Tibial artery (tissue), 4 donors: ENCODE results near the gene PLA2G2D.

Experiments
- DNase-seq, 2 donors: peaks; one replicate each; pipeline ENCODE4 v3.0.0-alpha.2; 2019
- H3K27ac ChIP-seq, 2 donors: fragments of 200-600 bp; sonication (generic) in 1 of 2; 1 replicate in 1 of 2; 2 replicates in 1 of 2; pipeline ENCODE4 v1.5.1; 2018 to 2019; ENCODE audit warnings: mild to moderate bottlenecking in 1 of 2
- H3K27me3 ChIP-seq, 2 donors: fragments of 200-600 bp; sonication (generic) in 1 of 2; one replicate each; pipeline versions ENCODE4 v1.5.1 to v1.6.0; 2016 to 2019
- H3K36me3 ChIP-seq, 3 donors: fragments of 200-600 bp; sonication (generic) in 2 of 3; one replicate each; pipeline ENCODE4 v1.5.1; 2016 to 2019; ENCODE audit warnings: mild to moderate bottlenecking in 2 of 3
- H3K4me1 ChIP-seq, 4 donors: fragments of 200-600 bp; sonication (generic) in 2 of 4; 1 replicate in 3 of 4; 2 replicates in 1 of 4; pipeline ENCODE4 v1.5.1; 2016 to 2019
- H3K4me3 ChIP-seq, 2 donors: fragments of 200-600 bp; sonication (generic) in 1 of 2; 1 replicate in 1 of 2; 2 replicates in 1 of 2; pipeline ENCODE4 v1.5.1; 2018 to 2019; ENCODE audit warnings: mild to moderate bottlenecking in 2 of 2
- H3K9me3 ChIP-seq, 3 donors: fragments of 200-600 bp; sonication (generic) in 1 of 3; one replicate each; pipeline ENCODE4 v1.5.1; 2016 to 2019
- intact Hi-C: fragments of 100-400 bp; cut with DNase I; formaldehyde crosslinking; loops from one replicate; pipeline ENCODE4 v1.15.0; 2023; ENCODE audit warnings: low total_unique reads
- TF ChIP-seq, protein P1 (sequence below), 2 experiments: fragments of 200-600 bp in 1 of 2; fragments of 450-650 bp in 1 of 2; IDR thresholded peaks; one replicate each; pipeline ENCODE4 v1.5.1; 2017 to 2019; ENCODE audit warnings: antibody characterized with exemption in 2 of 2, mild to moderate bottlenecking in 1 of 2, moderate library complexity in 1 of 2

Gene PLA2G2D

DNA sequence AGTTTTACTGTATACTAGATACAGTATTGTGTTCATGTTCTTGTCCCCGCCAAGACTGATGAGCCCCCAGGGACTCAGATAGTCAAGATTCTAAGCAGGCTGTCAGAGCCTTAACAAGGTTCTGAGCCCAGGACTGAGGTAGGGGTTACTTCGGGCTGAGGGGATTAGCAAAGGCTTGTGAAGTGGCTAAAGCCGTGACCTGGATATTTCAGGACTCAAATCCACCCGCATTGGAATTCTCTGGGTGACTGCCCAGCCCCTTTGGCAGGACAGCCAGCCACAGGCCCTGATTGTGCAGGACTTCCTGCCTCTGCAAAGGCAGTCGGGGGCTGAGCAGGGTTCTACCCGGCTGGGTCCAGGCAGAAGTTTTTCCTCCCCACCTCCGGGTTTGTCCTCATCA, 49.5 kb downstream of the PLA2G2D start, which contains the start of gene PLA2G5:
PLA2G5 (plus strand) TSS at position 321 of the 400 bp plus-strand sequence. CDS start 14,637 bp downstream, outside the sequence.
- Histone ChIP-seq H3K4me1 (peaks cover 0 to 28% (median 6%) of the 10 kb centered on the region in 4 donors), H3K9me3 (no peaks in the 10 kb centered on the region), H3K4me3 (peak within 1 kb of the TSS; percentile 44 to 51), H3K27ac (peak within 1 kb of the TSS; percentile 49 to 66), H3K27me3 (no peaks in the 10 kb centered on the region), H3K36me3 (no peaks in the 10 kb centered on the region)
- TF ChIP-seq, protein P1, sequence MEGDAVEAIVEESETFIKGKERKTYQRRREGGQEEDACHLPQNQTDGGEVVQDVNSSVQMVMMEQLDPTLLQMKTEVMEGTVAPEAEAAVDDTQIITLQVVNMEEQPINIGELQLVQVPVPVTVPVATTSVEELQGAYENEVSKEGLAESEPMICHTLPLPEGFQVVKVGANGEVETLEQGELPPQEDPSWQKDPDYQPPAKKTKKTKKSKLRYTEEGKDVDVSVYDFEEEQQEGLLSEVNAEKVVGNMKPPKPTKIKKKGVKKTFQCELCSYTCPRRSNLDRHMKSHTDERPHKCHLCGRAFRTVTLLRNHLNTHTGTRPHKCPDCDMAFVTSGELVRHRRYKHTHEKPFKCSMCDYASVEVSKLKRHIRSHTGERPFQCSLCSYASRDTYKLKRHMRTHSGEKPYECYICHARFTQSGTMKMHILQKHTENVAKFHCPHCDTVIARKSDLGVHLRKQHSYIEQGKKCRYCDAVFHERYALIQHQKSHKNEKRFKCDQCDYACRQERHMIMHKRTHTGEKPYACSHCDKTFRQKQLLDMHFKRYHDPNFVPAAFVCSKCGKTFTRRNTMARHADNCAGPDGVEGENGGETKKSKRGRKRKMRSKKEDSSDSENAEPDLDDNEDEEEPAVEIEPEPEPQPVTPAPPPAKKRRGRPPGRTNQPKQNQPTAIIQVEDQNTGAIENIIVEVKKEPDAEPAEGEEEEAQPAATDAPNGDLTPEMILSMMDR (IDR thresholded peaks at IDR 0.05): no peak
- intact Hi-C loops: no loop called here
- DNase-seq: peak; percentile 65 to 83

DNA sequence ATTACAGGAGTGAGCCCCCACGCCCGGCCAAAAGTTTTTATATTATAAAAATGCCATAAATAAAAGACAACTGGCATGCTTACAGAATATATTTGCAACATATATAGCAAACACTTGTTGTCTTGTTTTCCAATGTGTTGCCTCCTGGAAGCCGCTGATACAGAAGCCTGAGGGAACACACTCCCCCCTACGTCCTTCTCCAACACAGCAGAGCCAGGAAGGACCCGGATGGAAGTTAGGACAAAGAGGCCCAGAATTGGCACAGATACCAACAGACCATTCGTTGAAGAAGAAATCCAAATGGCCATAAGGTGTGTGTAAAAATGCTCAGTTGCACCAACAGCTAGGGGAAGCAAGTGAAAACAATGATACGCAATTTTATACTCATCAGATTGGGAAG, 50.6 kb downstream of the PLA2G2D start:
- Histone ChIP-seq H3K9me3 (no peaks in the 10 kb centered on the region), H3K4me1 (peaks cover 0 to 16% (median 6%) of the 10 kb centered on the region in 4 donors), H3K27me3 (no peaks in the 10 kb centered on the region), H3K27ac (no peak overlapping the region), H3K4me3 (no peak overlapping the region), H3K36me3 (no peaks in the 10 kb centered on the region)
- TF ChIP-seq, protein P1 (IDR thresholded peaks at IDR 0.05): no peak
- intact Hi-C loops: no loop called here
- no peak for DNase-seq

DNA sequence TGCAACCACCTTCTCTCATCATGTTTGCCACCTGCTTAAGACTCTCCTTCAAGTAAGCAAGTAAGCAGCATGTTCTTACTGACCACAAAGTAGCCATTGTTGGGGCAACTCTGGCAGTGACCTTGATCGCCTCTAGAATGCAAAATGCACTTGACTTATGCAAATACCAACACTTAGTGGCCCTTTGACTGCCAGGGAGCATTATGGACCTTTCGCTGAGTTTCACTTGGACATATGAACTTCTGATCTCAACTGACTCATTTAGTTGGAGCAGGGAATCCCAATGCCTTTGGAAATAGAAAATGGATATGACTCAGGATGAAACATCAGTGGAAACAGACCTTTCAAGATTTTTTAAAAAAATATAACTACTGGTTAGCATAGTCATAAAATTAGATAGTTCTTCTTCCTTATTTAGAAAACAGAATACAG, 55.5 kb downstream of the PLA2G2D start:
- TF ChIP-seq, protein P1 (IDR thresholded peaks at IDR 0.05): no peak
- peaks cover 0 to 2% (median 0%) of the 10 kb centered on the region in 4 donors for H3K4me1 ChIP-seq
- intact Hi-C loops: no loop called here
- H3K36me3 ChIP-seq: no peaks in the 10 kb centered on the region
- no peak overlapping the region for H3K4me3 ChIP-seq
- no peaks in the 10 kb centered on the region for H3K27me3 ChIP-seq
- no peak overlapping the region for H3K27ac ChIP-seq
- DNase-seq: no peak
- no peaks in the 10 kb centered on the region for H3K9me3 ChIP-seq
